ENCODE data around the gene NR5A1. TPM values are rescaled to one million over a fixed set of nuclear protein-coding genes. Genes with fewer than 3 reads are reported as not detected.

The NR5A1 gene
- total and polyA plus RNA-seq, 2 of the 13 experiments (the other 11 are each of a cell fraction or from before 2014, with no cell fraction given) = 28.9 to 44.7 TPM

DNA sequence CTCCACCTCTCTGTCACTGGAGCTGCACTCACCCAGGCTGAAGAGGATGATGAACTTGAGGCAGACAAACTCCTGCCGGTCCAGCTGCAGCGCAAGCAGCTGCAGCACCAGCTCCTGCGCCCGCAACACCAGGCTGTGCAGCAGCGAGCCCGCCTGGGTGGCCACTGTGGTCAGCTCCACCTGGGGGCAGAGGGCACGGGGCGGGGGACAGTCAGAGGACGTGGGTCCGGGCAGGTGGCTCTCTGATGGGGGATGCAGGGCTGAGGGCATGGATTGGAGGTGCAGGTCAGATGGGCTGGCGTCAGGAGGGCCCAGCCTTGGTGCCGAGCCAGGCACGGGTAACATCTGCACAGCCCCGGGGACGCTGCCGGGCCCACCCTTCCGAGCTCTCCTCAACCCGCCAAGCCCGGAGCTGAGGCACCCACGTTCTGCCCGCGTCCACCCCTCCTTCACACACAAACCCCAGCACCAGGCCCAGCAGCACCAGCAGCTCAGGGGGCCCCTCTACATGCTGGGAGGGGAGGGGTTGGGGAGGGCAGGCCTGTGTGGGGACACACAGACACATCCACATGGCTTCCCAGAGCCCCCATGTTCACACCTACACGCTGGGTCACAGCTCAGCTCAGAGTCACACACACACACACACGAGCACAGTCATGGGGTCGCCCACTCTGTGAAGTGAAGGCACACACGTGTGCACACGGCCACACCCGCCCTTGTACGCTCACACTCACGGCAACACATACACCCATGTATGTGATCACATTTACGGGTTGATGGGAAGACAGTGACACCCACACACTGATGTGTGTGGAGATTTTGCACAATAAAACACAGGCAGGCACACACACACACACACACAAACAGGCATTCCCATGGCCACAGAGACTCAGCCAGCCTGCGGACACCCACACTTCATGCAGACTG is 15.9 kb downstream of the NR5A1 start:
- Histone ChIP-seq H2AFZ (ENCODE audit: low read length) (no peak overlapping the region), H3K4me1 (ENCODE audit: insufficient read depth, low read length) (no peaks in the 10 kb centered on the region), H3K36me3 (replicated peaks in 1 of 2; ENCODE audit: control insufficient read depth in 1 of 2, insufficient read depth in 2 of 2, low read length in 2 of 2) (peaks cover 1 to 2% of the 10 kb centered on the region in 2 experiments; a peak in 3 of 5 replicates), H3K27me3 (ENCODE audit: control insufficient read depth in 1 of 2, insufficient read depth in 2 of 2, low read length in 2 of 2) (no peaks in the 10 kb centered on the region), H3K79me2 (ENCODE audit: insufficient read depth, low read length) (no peaks in the 10 kb centered on the region), H3K4me3 (replicated peaks in 1 of 3; ENCODE audit: insufficient read depth in 1 of 3, low read depth in 2 of 3, low read length in 3 of 3) (no peak overlapping the region), H3K9me3 (ENCODE audit: low read length) (no peaks in the 10 kb centered on the region), H4K20me1 (ENCODE audit: insufficient read depth, low read length) (no peaks in the 10 kb centered on the region), H3K9ac (ENCODE audit: insufficient read depth, low read depth, low read length) (no peak overlapping the region), H3K4me2 (ENCODE audit: low read depth, low read length) (no peak overlapping the region), H3K27ac (ENCODE audit: extremely low read length, insufficient read depth, low read length) (no peak overlapping the region)
- peak; percentile 3; the same call in 1 of the 3 replicates for ATAC-seq
- no peak for FAIRE-seq
- no peak for DNase-seq (ENCODE audit: low spot score)
- 0 out of 2 replicates have a peak, but pooled peaks have one; percentile 36 for TF ChIP-seq RBFOX2 (IDR thresholded peaks at IDR 0.05; ENCODE audit: low read depth, low read length)
- 0 out of 2 replicates have a peak, but pooled peaks have one; percentile 39 for TF ChIP-seq TARDBP (CRISPR knock-in tag; IDR thresholded peaks at IDR 0.05)
- TF ChIP-seq POLR2A (IDR thresholded peaks at IDR 0.05; ENCODE audit: insufficient read depth in 1 of 2, low read depth in 2 of 2, low read length in 2 of 2) = 0 out of 4 replicates have a peak, but pooled peaks of 1 of the 2 experiments have one; percentile 5
- TF ChIP-seq CBX1 (IDR thresholded peaks at IDR 0.05; ENCODE audit: low read depth) = no peak
- TF ChIP-seq, protein P1, sequence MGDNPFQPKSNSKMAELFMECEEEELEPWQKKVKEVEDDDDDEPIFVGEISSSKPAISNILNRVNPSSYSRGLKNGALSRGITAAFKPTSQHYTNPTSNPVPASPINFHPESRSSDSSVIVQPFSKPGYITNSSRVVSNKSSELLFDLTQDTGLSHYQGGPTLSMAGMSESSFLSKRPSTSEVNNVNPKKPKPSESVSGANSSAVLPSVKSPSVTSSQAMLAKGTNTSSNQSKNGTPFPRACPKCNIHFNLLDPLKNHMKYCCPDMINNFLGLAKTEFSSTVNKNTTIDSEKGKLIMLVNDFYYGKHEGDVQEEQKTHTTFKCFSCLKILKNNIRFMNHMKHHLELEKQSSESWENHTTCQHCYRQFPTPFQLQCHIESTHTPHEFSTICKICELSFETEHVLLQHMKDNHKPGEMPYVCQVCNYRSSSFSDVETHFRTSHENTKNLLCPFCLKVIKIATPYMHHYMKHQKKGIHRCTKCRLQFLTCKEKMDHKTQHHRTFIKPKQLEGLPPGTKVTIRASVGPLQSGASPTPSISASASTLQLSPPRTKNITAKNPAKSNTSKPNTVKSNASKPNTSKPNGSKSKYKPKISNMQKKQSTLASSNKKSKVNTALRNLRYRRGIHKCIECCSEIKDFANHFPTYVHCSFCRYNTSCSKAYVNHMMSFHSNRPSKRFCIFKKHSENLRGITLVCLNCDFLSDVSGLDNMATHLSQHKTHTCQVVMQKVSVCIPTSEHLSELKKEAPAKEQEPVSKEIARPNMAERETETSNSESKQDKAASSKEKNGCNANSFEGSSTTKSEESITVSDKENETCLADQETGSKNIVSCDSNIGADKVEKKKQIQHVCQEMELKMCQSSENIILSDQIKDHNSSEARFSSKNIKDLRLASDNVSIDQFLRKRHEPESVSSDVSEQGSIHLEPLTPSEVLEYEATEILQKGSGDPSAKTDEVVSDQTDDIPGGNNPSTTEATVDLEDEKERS (CRISPR knock-in tag; IDR thresholded peaks at IDR 0.05) = no peak
- peak; percentile 17 for TF ChIP-seq HNRNPH1 (optimal IDR thresholded peaks at IDR 0.05; ENCODE audit: low read depth, low read length)
- no peak for TF ChIP-seq SOX5 (CRISPR knock-in tag; IDR thresholded peaks at IDR 0.05; ENCODE audit: borderline replicate concordance)
- TF ChIP-seq, protein P2, sequence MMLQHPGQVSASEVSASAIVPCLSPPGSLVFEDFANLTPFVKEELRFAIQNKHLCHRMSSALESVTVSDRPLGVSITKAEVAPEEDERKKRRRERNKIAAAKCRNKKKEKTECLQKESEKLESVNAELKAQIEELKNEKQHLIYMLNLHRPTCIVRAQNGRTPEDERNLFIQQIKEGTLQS (CRISPR knock-in tag; IDR thresholded peaks at IDR 0.05) = no peak
- TF ChIP-seq AGO2 (optimal IDR thresholded peaks at IDR 0.05; ENCODE audit: low read depth, low read length) = peak; percentile 84
- no peak for TF ChIP-seq ZNF263 (CRISPR knock-in tag; IDR thresholded peaks at IDR 0.05)
- WGBS (ENCODE audit: low lambda C conversion rate) = 94% methylated on average over 11 of the region's 32 CpGs
- ChIA-PET POLR2A (no interaction called here), CTCF (ENCODE audit: low intra/inter-chr PET ratio, low total read pairs) (no interaction called here)
- BruUV-seq (replicated peaks) = no TSS peak
- in situ Hi-C loops (cut with HindIII; ENCODE audit: extremely low pct_ligation_motif_present, low pct_unique_long_range_greater_than_20kb) = no loop called here
- intact Hi-C loops (cut with micrococcal nuclease; ENCODE audit: unreplicated experiment) = no loop called here
